H1 (cell line): ENCODE data around the gene ITGA8. TPM values are rescaled to one million over a fixed set of nuclear protein-coding genes. Genes with fewer than 3 reads are reported as not detected.

Experiments used
- CTCF ChIA-PET: fragments of 300-600 bp; sonication (Branson Sonifier 250); formaldehyde crosslinking; loops from one replicate; lab custom pipeline; 2021; ENCODE audit not compliant: partially characterized antibody; lab: Charles Lee
- POLR2A ChIA-PET: fragments of 300-600 bp; sonication (Branson Sonifier 250); formaldehyde crosslinking; loops from one replicate; lab custom pipeline; 2021; ENCODE audit warnings: inconsistent platforms; ENCODE audit not compliant: partially characterized antibody; lab: Charles Lee
- DNase-seq, 2 experiments: peaks; one replicate each; pipeline versions ENCODE4 v3.0.0 to v3.0.0-alpha.2; 2010 to 2022; ENCODE audit warnings: low spot score in 2 of 2, low read depth in 1 of 2, mixed read lengths in 1 of 2
- FAIRE-seq: peaks from 2 replicates; lab custom pipeline; 2011; peaks lifted over from hg19 to GRCh38; lab: Jason Lieb, UNC
- H2AFZ ChIP-seq: 2 replicates; pipeline ENCODE4 v1.8.1; 2012; ENCODE audit warnings: low read length, inconsistent platforms
- H2AK5ac ChIP-seq: 2 replicates; pipeline ENCODE4 v1.6.1; 2013; ENCODE audit warnings: low read depth, low read length
- H2BK120ac ChIP-seq: replicated peaks from 2 replicates; pipeline ENCODE3; 2013; ENCODE audit warnings: low read depth, low read length, inconsistent platforms
- H2BK12ac ChIP-seq: 2 replicates; pipeline ENCODE4 v1.6.1; 2013; ENCODE audit warnings: low read depth, low read length
- H2BK15ac ChIP-seq: 2 replicates; pipeline ENCODE4 v1.6.1; 2013; ENCODE audit warnings: low read length
- H2BK20ac ChIP-seq: 2 replicates; pipeline ENCODE4 v1.6.1; 2013; ENCODE audit warnings: low read length
- H2BK5ac ChIP-seq: 2 replicates; pipeline ENCODE4 v1.6.1; 2013; ENCODE audit warnings: low read depth, low read length
- H3K14ac ChIP-seq: 2 replicates; pipeline ENCODE4 v1.6.1; 2013; ENCODE audit warnings: inconsistent platforms; ENCODE audit not compliant: insufficient read length
- H3K18ac ChIP-seq: 2 replicates; pipeline ENCODE4 v1.6.1; 2013; ENCODE audit warnings: low read length; ENCODE audit errors: extremely low read depth
- H3K23ac ChIP-seq: 2 replicates; pipeline ENCODE4 v1.6.1; 2013; ENCODE audit warnings: inconsistent platforms; ENCODE audit not compliant: insufficient read length
- H3K23me2 ChIP-seq: 2 replicates; pipeline ENCODE4 v1.6.1; 2013; ENCODE audit warnings: low read depth, low read length
- H3K27ac ChIP-seq: 2 replicates; pipeline ENCODE4 v1.6.1; 2011; ENCODE audit warnings: low read depth, low read length, inconsistent platforms
- H3K27me3 ChIP-seq, 4 experiments: replicated peaks in 1 of 4; 1 replicate in 1 of 4; 2 replicates in 3 of 4; pipeline versions ENCODE4 v1.6.1 to v1.8.1; 2011 to 2013; ENCODE audit warnings: low read length in 3 of 4, mild to moderate bottlenecking in 3 of 4, inconsistent platforms in 2 of 4, mixed read lengths in 2 of 4, moderate library complexity in 1 of 4; ENCODE audit not compliant: control insufficient read depth in 3 of 4, insufficient read depth in 3 of 4; ENCODE audit errors: extremely low read depth in 1 of 4
- H3K36me3 ChIP-seq, 4 experiments: 2 replicates each; pipeline versions ENCODE4 v1.6.1 to v1.8.1; 2011 to 2013; ENCODE audit warnings: mild to moderate bottlenecking in 4 of 4, low read length in 3 of 4, moderate library complexity in 2 of 4, control low read depth in 1 of 4, inconsistent platforms in 1 of 4; ENCODE audit not compliant: insufficient read depth in 4 of 4, control insufficient read depth in 2 of 4
- H3K4ac ChIP-seq: replicated peaks from 2 replicates; pipeline ENCODE3; 2013; ENCODE audit warnings: low read length, low read depth, mixed read lengths, inconsistent platforms; ENCODE audit not compliant: insufficient read length
- H3K4me1 ChIP-seq, 4 experiments: replicated peaks in 1 of 4; 1 replicate in 1 of 4; 2 replicates in 3 of 4; pipeline versions ENCODE4 v1.6.1 to v1.8.1; 2011 to 2013; ENCODE audit warnings: low read length in 3 of 4, inconsistent platforms in 2 of 4, mixed read lengths in 1 of 4; ENCODE audit not compliant: insufficient read depth in 4 of 4, control insufficient read depth in 3 of 4
- H3K4me2 ChIP-seq, 2 experiments: 2 replicates each; pipeline versions ENCODE4 v1.6.1 to v1.8.1; 2011 to 2013; ENCODE audit warnings: low read depth in 2 of 2, low read length in 2 of 2, control low read depth in 1 of 2, inconsistent platforms in 1 of 2, mild to moderate bottlenecking in 1 of 2; ENCODE audit not compliant: insufficient read depth in 1 of 2
- H3K4me3 ChIP-seq, 4 experiments: fragments of 200-600, 300-600 bp in 1 of 4; sonication (generic), shearing (Covaris generic), sonication (Bioruptor Twin) in 1 of 4; 2 replicates each; pipeline versions ENCODE4 v1.5.1 to v1.8.1; 2011 to 2016; ENCODE audit warnings: low read length in 4 of 4, low read depth in 3 of 4, control low read depth in 2 of 4, inconsistent platforms in 2 of 4, mild to moderate bottlenecking in 2 of 4, mixed read lengths in 1 of 4, moderate library complexity in 1 of 4; ENCODE audit not compliant: insufficient read depth in 2 of 4; ENCODE audit errors: extremely low read depth in 1 of 4
- H3K56ac ChIP-seq: replicated peaks from 2 replicates; pipeline ENCODE3; 2013; ENCODE audit warnings: low read depth, mild to moderate bottlenecking, mixed read lengths, low read length, inconsistent platforms; ENCODE audit not compliant: insufficient read length
- H3K79me1 ChIP-seq: 2 replicates; pipeline ENCODE4 v1.6.1; 2013; ENCODE audit warnings: low read depth, low read length, control low read depth
- H3K79me2 ChIP-seq, 2 experiments: 2 replicates each; pipeline versions ENCODE4 v1.6.1 to v1.8.1; 2012 to 2013; ENCODE audit warnings: low read length in 2 of 2, mild to moderate bottlenecking in 2 of 2, inconsistent platforms in 1 of 2; ENCODE audit not compliant: insufficient read depth in 2 of 2, control insufficient read depth in 1 of 2
- H3K9ac ChIP-seq, 4 experiments: replicated peaks in 1 of 4; 1 replicate in 1 of 4; 2 replicates in 3 of 4; pipeline versions ENCODE4 v1.6.1 to v1.8.1; 2011 to 2013; ENCODE audit warnings: low read depth in 3 of 4, low read length in 3 of 4, control low read depth in 2 of 4, mild to moderate bottlenecking in 2 of 4, moderate library complexity in 2 of 4, inconsistent platforms in 1 of 4; ENCODE audit errors: extremely low read depth in 1 of 4
- H3K9me3 ChIP-seq, 2 experiments: 2 replicates each; pipeline versions ENCODE4 v1.6.1 to v1.8.1; 2012 to 2013; ENCODE audit warnings: mild to moderate bottlenecking in 2 of 2, moderate library complexity in 2 of 2, control low read depth in 1 of 2, inconsistent platforms in 1 of 2, low read depth in 1 of 2, low read length in 1 of 2, mixed read lengths in 1 of 2; ENCODE audit not compliant: insufficient read depth in 2 of 2
- H4K20me1 ChIP-seq, 2 experiments: replicated peaks in 1 of 2; 2 replicates each; pipeline versions ENCODE3 to v1.8.1; 2011 to 2013; ENCODE audit warnings: inconsistent platforms in 2 of 2, low read length in 2 of 2, mild to moderate bottlenecking in 1 of 2; ENCODE audit not compliant: insufficient read depth in 2 of 2, control insufficient read depth in 1 of 2
- H4K5ac ChIP-seq: 2 replicates; pipeline ENCODE4 v1.6.1; 2013; ENCODE audit warnings: low read length, low read depth, mixed read lengths, inconsistent platforms; ENCODE audit not compliant: insufficient read length
- H4K8ac ChIP-seq: 2 replicates; pipeline ENCODE4 v1.8.0; 2013; ENCODE audit warnings: mild to moderate bottlenecking, moderate library complexity, low read length, inconsistent platforms; ENCODE audit not compliant: insufficient read depth; ENCODE audit errors: extremely low read depth
- H4K91ac ChIP-seq: replicated peaks from 2 replicates; pipeline ENCODE3; 2013; ENCODE audit warnings: low read length, mixed read lengths, inconsistent platforms; ENCODE audit not compliant: insufficient read length
- EGR1 ChIP-seq: IDR thresholded peaks from 2 replicates; pipeline ENCODE4 v1.6.1; 2011; ENCODE audit warnings: low read depth, low read length, borderline replicate concordance
- EZH2 ChIP-seq: fragments of 200-600 bp; sonication (generic); IDR thresholded peaks from 2 replicates; pipeline ENCODE4 v1.7.1; 2012; ENCODE audit warnings: low read depth, mild to moderate bottlenecking, moderate library complexity, low read length, inconsistent platforms; ENCODE audit not compliant: severe bottlenecking
- FOSL1 ChIP-seq: IDR thresholded peaks from 2 replicates; pipeline ENCODE4 v1.6.1; 2011; ENCODE audit warnings: mild to moderate bottlenecking, low read depth, low read length, moderate library complexity; ENCODE audit not compliant: insufficient read depth
- HDAC6 ChIP-seq: IDR thresholded peaks from one replicate; pipeline ENCODE4 v1.7.1; 2012; ENCODE audit warnings: low read depth, mild to moderate bottlenecking, inconsistent platforms, low read length, moderate library complexity
- NRF1 ChIP-seq: IDR thresholded peaks from 2 replicates; pipeline ENCODE4 v1.6.1; 2011; ENCODE audit warnings: mild to moderate bottlenecking, low read depth, low read length, improper control_type of control experiment
- POLR2A ChIP-seq, 2 experiments: IDR thresholded peaks; 1 replicate in 1 of 2; 2 replicates in 1 of 2; pipeline ENCODE4 v1.6.1; 2011; ENCODE audit warnings: low read depth in 2 of 2, low read length in 2 of 2, mild to moderate bottlenecking in 2 of 2; ENCODE audit errors: control extremely low read depth in 1 of 2
- RAD21 ChIP-seq, 2 experiments: IDR thresholded peaks in 1 of 2; conservative IDR thresholded peaks in 1 of 2; 2 replicates each; pipeline ENCODE4 v1.6.1; 2011; ENCODE audit warnings: low read depth in 2 of 2, low read length in 2 of 2, improper control_type of control experiment in 1 of 2, inconsistent platforms in 1 of 2, mild to moderate bottlenecking in 1 of 2, moderate library complexity in 1 of 2
- RXRA ChIP-seq: IDR thresholded peaks from 2 replicates; pipeline ENCODE4 v1.6.1; 2011; ENCODE audit warnings: low read depth, mild to moderate bottlenecking, low read length, moderate library complexity; ENCODE audit not compliant: insufficient read depth
- SIN3A ChIP-seq, 2 experiments: IDR thresholded peaks in 1 of 2; conservative IDR thresholded peaks in 1 of 2; 2 replicates each; pipeline ENCODE4 v1.6.1; 2011 to 2012; ENCODE audit warnings: low read length in 2 of 2, improper control_type of control experiment in 1 of 2, low read depth in 1 of 2, mild to moderate bottlenecking in 1 of 2
- SP1 ChIP-seq: IDR thresholded peaks from 2 replicates; pipeline ENCODE4 v1.6.1; 2011; ENCODE audit warnings: low read depth, low read length
- SP4 ChIP-seq: IDR thresholded peaks from 2 replicates; pipeline ENCODE4 v1.6.1; 2012; ENCODE audit warnings: low read length, inconsistent platforms
- ZNF274 ChIP-seq: IDR thresholded peaks from 2 replicates; pipeline ENCODE4 v1.7.0; 2012; ENCODE audit warnings: low read length, borderline replicate concordance; ENCODE audit errors: extremely low read depth
- WGBS, 2 experiments: shearing (Covaris generic) in 1 of 2; methylation state at CpG; one replicate each; pipeline versions ENCODE4 v1.1.6 to v1.1.7; 2013 to 2015; ENCODE audit warnings: low lambda C conversion rate in 2 of 2, mixed read lengths in 2 of 2, inconsistent platforms in 1 of 2, low coverage in 1 of 2, missing lambda C conversion rate in 1 of 2; ENCODE audit not compliant: insufficient replicate concordance in 2 of 2, insufficient coverage in 1 of 2, insufficient read length in 1 of 2; ENCODE audit errors: extremely low coverage in 1 of 2, missing lambda C conversion rate in 1 of 2; 5-methylcytosine and 5-hydroxymethylcytosine counted together
- polyA plus RNA-seq, 7 experiments: library from polyadenylated mRNA; depleted of rRNA in 3 of 7; stranded (reverse) in 5 of 7; unstranded in 2 of 7; fragments of >200 nt in 5 of 7; fragments of 200-250 nt in 2 of 7; gene quantifications; 1 replicate in 5 of 7; 2 replicates in 1 of 7; 4 replicates in 1 of 7; pipeline versions ENCODE4 v1.2.1 to v1.2.3, GENCODE V29; 2011 to 2013; ENCODE audit warnings: missing spikeins in 2 of 7, mixed read lengths in 2 of 7
- total RNA-seq: library from RNA; stranded (reverse); fragmentation: NEBNext Ultra II Directional; extraction: Animal tissue kit (Norgen Biotek cat#: 25700); gene quantifications from 2 replicates; pipeline ENCODE4 v1.2.1, GENCODE V29; 2021

Gene ITGA8
- total and polyA plus RNA-seq, 2 of the 8 experiments (the other 6 are each of a cell fraction or from before 2014, with no cell fraction given) = not detected

- no peak overlapping the region for H2AFZ ChIP-seq
- no peak overlapping the region for H3K23ac ChIP-seq
- no peak overlapping the region for H3K9ac ChIP-seq
- CTCF ChIA-PET = interaction anchor here (1.3 kb wide), 1 partner anchor 21 kb away, joined by 7 read pairs; no protein-coding TSS in a partner anchor
- 84% methylated on average over 6 of the region's 6 CpGs; no CpG with 5 or more reads in 1 of the 2 experiments for WGBS, 2 experiments
- no peaks in the 10 kb centered on the region for H3K27me3 ChIP-seq
- no peak overlapping the region for H4K91ac ChIP-seq
- H3K36me3 ChIP-seq = no peaks in the 10 kb centered on the region
- no peak overlapping the region for H2AK5ac ChIP-seq
- H3K9me3 ChIP-seq = no peaks in the 10 kb centered on the region
- POLR2A ChIA-PET = interaction anchor here (0.6 kb wide), 1 partner anchor 353 kb away, joined by 4 read pairs; no protein-coding TSS in a partner anchor
- H3K4me1 ChIP-seq = no peaks in the 10 kb centered on the region
- no peak overlapping the region for H3K4ac ChIP-seq
- H4K20me1 ChIP-seq = no peaks in the 10 kb centered on the region
- H3K18ac ChIP-seq = no peak overlapping the region
- H3K23me2 ChIP-seq = no peaks in the 10 kb centered on the region; the same call in 1 of the 2 replicates
- H3K79me1 ChIP-seq = no peaks in the 10 kb centered on the region
- no peaks in the 10 kb centered on the region for H3K79me2 ChIP-seq
- H3K56ac ChIP-seq = no peak overlapping the region
- no peak overlapping the region for H4K5ac ChIP-seq
- no peak overlapping the region for H2BK5ac ChIP-seq
- H4K8ac ChIP-seq = no peak overlapping the region
- H3K27ac ChIP-seq = no peak overlapping the region
- no peak overlapping the region for H2BK15ac ChIP-seq
- no peak overlapping the region for H2BK12ac ChIP-seq
- TF ChIP-seq NRF1 (no peak), FOSL1 (no peak), RXRA (no peak), EZH2 (no peak), RAD21 (IDR thresholded peaks at IDR 0.05 in 1 of 2, conservative IDR thresholded peaks at IDR 0.05 in 1 of 2; ENCODE audit: low read depth in 2 of 2, low read length in 2 of 2) (no peak), EGR1 (no peak), POLR2A (IDR thresholded peaks at IDR 0.05; ENCODE audit: control extremely low read depth in 1 of 2, low read depth in 2 of 2, low read length in 2 of 2) (no peak), ZNF274 (no peak), SP4 (no peak), SP1 (no peak), SIN3A (conservative IDR thresholded peaks at IDR 0.05 in 1 of 2, IDR thresholded peaks at IDR 0.05 in 1 of 2; ENCODE audit: low read depth in 1 of 2, low read length in 2 of 2) (no peak), HDAC6 (no peak)
- no peak overlapping the region for H2BK120ac ChIP-seq
- DNase-seq (no peak), FAIRE-seq (no peak)
- H3K4me2 ChIP-seq = no peak overlapping the region
- H3K14ac ChIP-seq = no peak overlapping the region
- H3K4me3 ChIP-seq = no peak overlapping the region
- H2BK20ac ChIP-seq = no peak overlapping the region
Observed at GRCh38 chr10:15605740-15606369, 113.9 kb downstream of the ITGA8 start.
